HG03565 (cell line): ENCODE results near the gene KCNJ10.

Experiments
- ATAC-seq: cut with Tn5 transposase; IDR thresholded peaks from one replicate; pipeline ENCODE4 v1.9.1; 2021; ENCODE audit warnings: mild to moderate bottlenecking, moderate library complexity; ENCODE audit not compliant: unreplicated experiment

KCNJ10 gene

DNA sequence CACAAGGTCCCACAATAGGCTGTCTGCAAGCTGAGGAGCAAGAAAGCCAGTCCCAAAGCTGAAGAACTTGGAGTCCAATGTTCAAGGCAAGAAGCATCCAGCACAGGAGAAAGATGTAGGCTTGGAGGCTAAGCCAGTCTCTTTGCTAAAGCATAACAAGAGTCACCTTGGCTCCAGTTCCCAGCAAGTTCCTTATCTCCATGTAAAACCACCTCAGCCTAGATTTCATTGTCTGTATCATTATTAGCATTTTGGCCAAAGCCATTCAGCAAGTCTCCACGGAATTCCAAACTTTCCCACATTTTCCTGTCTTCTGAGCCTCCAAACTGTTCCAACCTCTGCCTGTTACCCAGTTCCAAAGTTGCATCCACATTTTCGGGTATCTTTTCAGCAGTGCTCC, 75.1 kb downstream of the KCNJ10 start:
- ATAC-seq, result no peak

DNA sequence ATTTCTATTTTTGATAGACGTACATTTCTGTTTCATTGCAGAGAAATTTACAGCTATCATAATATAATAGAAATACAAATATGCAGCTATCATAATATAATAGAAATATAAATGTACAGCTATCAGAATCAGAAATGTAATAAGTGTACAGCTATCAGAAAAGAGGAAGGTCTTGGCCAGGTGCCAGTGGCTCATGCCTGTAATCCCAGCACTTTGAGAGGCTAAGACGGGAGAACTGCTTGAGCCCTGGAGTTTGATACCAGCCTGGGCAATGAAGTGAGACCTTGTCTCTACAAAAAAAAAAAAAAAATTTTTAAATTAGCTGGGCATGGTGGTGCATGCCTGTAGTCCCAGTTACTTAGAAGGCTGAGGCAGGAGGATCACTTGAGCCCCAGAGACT, 76.0 kb downstream of the KCNJ10 start:
- ATAC-seq, result no peak

DNA sequence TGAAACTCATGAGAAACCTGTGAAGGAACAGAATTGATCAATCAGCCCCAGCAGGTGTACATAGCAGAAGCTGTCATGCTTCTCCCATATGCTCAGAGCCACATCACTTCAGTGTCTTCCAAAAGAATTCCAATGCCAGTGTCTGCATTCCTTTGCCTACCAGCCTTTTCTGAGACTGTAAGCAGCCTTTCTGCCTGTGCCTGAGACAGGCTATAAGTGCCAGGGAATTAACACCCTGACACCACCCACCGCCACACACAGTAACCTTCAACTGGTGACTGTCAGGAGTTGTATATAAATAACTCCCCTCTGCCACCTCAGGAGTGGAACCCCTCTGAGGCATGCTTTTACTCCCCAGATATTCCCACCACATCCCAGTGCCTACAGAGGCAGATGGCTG, 77.8 kb downstream of the KCNJ10 start:
- no peak for ATAC-seq

DNA sequence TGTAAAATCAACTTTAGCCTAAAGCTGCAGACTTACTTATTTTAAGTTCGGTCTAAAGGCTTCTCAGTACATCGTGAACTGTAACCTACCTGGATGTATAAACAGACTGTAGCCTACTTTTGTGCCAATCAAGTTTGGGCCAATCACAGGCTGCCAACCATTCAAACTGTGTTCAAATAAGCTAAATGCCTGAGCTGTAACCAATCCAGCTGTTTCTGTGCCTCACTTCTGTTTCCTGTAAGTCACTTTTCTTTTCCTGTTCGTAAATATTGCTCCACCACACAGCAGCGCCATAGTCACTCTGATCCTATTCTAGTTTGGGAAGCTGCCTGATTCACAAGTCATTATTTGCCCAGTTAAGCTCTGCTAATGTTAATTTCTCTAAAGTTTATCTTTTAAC, 78.4 kb downstream of the KCNJ10 start:
- no peak for ATAC-seq

DNA sequence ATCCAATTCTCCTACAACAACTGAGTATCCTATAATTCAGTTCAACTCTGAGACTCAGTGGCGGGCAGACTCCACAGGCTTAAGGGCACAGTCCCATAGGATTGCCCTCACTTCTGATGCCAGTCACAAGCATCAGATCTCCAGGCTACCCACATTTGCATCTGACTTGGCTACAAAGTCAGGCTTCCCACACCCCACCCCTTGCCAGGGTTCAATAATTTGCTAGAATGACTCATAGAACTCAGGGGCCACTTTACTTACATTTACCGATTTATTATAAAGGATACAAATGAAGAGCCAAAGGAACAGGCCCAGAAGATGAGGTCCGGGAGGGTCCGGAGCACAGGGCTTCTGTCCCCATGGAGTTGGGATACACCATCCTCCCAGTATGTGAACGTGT, 80.0 kb downstream of the KCNJ10 start:
- no peak for ATAC-seq

DNA sequence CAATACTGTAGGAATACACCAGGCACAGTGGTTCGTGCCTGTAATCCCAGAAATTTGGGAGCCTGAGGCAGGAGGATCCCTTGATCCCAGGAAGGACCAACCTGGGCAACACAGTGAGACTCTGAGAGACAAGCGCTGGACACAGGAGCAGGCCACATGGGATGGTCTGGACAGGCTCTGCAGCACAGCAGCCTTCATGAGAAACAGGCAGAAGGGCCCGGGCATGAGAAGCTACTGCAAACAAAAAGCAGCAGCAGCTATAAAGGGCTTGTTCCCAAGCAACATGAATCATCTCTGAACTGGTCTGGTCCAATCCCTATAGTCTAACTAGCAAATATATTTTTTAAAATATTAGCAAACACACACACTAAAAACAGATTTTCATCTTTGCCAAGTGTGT, 80.4 kb downstream of the KCNJ10 start:
- no peak for ATAC-seq

DNA sequence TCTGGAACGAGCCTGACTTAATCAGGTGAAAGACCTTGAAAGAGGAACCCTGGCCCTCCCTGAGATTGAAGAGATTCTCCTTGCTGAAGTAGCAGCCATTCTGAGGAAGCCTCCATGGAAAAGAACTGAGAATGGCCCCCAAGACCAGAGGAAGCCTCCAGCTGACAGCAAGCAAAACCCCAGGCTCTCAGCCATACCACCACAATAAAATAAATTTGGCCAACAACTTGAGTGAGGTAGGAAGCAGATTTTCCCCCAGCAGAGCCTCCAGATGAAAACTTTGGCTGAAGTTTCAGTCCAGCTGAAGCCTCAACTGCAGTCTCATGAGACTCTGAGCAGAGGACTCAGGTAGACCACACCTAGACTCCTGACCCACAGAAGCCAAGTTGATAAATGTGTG, 82.0 kb downstream of the KCNJ10 start:
- ATAC-seq, result no peak

DNA sequence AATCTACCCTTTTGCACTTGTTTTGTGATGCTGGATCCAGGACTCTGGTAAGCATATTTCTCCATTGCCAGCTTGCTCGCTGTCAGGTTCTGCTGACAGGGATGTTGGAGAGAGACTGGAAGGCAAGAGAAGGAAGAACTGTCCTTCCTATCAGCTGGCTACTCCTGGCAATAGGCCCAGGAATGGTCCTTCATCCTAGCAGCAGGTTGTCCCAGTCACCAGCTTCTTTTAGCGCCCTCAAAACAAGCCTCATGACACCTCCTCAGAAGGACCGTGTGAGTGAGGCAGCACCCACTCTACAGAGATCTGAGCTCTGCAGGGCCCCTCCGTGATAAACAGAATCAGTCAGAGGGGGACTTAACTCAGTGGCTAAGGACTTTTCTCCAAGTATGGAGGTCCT, 82.8 kb downstream of the KCNJ10 start:
- ATAC-seq, result no peak

DNA sequence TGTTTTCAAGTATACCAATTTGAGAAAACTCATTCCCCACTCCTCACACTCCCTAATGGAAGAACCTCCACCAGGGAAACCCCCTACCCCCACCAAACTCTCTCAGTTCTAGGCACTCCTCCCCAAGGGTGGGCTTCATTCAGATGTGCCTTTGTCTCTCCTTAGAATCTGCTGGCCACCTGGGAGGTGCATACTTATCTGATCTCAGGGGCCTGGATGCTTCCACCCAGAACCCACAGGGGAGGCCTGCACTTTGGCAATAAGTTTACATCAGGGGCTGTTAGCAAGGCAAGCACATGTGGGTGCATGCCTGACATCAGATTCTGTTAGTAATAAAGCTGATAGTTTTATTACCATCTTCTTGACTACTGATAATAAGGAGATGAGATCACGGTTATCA, 83.4 kb downstream of the KCNJ10 start:
- no peak for ATAC-seq

DNA sequence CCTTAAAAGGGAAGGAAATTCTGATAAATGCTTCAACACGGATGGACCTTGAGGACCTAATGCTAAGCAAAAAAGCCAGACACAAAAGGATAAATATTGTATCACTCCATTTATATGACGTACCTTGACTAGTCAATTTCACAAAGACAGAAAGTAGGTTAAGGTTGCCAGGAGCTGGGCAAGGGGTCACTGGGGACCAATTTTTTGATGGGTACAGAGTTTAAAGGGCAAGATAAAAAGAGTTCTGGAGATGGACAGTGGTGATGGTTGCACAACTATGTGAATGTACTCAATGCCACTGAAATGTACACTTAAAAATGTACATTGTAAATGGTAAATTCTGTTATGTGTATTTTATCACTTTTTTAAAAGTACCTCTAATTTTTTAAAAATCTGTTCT, 83.9 kb downstream of the KCNJ10 start:
- ATAC-seq, result no peak

DNA sequence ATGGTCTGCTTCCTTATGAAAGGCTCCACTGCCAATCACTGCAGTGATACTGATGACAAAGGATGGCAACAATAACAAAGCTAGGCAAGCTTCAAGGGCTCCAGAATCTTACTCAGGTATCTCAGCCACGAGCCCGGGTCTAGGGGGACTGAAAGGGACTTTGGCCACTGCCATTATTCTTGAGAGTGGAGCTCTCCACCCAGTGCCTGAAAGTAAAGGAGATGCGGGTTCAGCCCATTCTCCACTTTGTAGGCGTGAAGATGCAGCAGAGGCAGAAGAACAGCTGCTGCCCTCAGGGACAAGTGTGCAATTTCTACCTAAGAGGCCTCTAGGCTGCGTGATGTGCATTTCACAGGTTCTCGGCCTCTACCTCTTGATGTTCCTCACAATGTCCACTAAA, 84.5 kb downstream of the KCNJ10 start:
- no peak for ATAC-seq

DNA sequence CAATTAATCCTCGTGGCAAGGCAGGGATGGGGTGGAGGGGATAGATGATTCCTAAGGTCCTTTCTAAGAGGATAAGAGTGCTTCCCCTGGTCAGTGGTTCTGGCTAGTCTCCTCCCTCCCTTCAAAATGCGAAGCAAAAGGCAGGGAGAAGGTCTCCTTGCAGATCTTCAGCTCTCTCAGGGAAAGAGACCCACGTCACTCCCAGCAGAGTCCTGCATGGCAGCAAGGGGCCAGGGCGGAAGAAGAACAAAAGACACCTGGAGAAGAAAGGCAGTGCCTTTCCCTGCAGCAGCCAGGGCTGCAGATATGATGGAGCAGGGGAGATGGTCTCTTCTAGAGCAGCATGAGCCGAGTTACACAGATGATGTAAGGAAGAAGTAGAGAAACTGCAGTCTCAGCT, 86.3 kb downstream of the KCNJ10 start:
- no peak for ATAC-seq

DNA sequence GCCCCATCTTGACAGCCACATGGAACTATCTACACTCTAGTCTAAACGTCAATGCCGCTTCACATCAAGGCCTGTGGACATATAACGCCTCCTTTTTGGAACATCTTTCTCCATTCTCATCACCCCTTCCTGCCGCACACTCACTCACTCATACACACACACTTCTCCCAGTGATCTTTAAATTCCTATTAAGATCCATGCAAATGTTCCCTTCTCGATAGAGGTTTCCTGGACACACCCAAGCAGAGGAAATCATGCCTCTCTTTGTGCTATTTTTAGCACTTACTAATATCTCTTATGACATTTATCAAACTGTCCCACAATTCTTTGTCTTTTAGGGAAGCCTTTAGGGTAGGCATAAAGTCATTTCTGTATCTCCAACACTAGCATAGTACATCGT, 87.7 kb downstream of the KCNJ10 start:
- ATAC-seq, result no peak

DNA sequence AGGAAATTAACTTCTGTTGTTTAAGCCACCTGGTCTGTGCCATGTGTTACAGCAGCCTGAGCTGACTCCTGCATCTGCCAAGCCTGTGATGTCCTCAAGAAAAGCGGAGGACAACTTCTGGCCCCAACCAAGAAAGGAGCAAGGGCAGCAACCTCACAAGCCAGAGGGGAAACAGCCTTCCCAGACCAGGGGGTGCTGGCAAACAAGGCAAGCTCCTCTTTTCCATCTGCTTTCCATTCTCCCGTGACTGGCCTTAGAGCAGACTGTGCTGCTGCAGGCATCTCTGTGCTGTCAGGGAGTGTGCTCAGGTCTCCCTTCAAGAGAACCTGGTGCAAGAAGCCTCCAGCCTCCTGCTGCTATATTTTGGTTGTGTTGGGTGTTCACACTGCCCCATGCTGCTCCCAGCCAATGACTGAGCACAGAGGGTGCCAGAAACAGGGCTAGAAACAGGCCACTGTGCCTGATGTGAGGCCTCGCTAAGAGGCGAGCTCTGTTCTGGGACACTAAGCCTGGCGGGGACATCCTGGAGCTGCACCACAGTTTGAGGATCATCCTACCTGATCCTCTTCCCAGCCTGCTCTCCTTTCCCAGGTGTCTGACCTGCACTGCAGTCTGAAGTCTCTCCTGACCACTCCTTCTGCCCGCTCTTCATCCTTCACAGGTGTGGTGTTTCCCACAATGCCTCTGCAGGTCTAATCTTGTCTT, 88.5 kb downstream of the KCNJ10 start:
- ATAC-seq, result no peak

DNA sequence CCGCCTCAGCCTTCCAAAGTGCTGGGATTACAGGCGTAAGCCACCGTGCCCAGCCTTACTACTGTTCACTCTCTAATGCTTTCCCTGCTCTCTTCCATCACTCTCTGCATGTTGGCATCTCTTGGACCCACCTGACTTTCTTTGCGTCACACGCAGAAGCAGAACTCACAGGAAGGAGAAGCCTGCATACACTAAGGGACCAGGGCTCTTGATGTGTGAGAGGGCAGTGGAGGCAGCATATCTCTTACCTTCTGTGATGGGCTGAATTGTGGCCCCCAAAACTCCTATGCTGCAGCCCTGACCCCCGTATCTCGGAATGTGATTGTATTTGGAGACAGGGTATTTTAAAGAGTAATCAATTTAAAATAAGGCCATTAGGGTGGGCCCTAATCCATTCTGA, 89.2 kb downstream of the KCNJ10 start:
- ATAC-seq, result no peak

DNA sequence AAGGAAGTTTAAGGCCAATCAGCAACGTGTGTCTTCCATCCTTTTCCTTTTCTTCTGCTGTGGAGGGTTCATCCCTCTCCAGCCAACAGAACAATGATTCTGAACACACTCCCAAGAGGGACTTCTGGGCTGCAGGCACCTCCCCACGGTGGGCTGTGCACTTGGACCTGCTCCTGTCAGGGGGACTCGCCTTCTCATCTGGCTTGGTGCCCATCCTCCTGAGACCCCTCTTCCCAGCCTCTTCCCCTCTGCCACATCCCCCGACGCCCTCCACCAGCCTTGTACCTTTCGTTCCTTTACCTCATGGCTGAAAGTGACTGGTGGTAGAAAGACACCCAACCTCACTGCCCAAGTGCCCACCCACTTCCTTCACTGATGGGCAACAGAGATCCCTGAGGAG, 89.9 kb downstream of the KCNJ10 start:
- ATAC-seq, result no peak

DNA sequence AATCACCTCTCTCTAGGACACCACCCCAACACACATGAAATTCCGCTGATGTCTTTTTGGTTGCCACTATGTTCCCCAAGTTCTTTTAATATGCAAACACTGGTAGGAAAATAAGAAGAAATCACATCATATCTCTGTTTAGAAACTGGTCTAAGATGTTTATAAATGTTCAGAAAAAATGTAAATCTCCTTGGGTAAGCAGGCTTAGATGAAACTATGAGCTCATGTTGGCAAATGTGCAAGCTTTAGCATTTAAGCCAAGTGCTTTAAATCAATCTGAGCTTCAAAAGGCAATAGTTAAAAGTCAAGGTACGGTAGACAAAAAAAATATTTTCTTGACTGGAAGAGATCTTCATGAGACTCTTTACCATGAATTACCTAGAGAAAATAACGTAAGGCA, 90.7 kb downstream of the KCNJ10 start:
- no peak for ATAC-seq

DNA sequence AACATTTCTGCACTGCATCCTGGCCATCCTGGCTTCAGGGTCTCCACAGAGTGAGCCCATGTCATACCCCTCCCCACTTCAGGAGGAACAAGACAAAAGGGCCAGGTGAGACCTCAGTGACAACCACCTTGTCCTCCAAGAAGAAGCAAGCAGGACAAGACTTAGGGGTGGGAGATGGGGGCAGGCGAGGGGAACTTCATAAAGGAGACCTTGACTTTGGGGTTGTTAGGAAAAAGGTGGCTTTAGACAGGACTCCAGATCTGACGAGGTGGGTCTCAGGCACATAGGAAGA, 91.9 kb downstream of the KCNJ10 start:
- ATAC-seq, result no peak

DNA sequence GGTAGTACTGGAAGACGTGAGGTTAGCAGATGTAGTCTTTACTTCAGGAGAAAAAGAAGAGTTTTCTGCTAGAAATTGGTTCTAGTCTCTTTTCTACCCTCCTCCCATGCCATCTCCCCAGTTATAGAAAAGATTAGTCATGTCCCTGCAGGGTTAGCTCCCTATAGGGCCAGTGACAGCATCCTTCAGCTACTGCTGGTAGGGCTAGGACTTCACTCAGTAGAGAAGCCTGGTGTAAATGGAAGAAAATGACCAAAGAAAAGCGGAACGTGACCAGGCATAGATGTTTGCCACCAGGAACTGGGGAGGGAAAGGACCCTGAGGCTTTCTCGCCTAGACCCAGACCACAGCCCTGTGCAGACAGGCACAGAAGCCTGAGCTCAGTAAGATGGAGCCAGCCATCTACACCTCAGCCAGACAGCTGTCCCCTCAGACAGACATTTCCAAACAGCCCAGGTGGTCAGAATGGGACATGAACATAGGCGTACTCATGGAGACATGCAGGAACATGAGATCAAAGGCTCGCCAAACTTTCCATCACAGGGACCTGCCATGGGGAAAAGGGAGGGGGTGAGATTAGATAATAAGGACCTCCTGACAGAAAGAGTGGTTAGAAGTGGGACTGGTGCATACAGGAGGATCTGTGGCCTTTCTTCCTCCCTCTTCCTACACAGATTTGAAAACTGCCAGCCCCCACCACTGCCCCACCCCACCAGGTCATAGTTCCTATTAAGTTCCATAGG, 92.4 kb downstream of the KCNJ10 start:
- no peak for ATAC-seq

DNA sequence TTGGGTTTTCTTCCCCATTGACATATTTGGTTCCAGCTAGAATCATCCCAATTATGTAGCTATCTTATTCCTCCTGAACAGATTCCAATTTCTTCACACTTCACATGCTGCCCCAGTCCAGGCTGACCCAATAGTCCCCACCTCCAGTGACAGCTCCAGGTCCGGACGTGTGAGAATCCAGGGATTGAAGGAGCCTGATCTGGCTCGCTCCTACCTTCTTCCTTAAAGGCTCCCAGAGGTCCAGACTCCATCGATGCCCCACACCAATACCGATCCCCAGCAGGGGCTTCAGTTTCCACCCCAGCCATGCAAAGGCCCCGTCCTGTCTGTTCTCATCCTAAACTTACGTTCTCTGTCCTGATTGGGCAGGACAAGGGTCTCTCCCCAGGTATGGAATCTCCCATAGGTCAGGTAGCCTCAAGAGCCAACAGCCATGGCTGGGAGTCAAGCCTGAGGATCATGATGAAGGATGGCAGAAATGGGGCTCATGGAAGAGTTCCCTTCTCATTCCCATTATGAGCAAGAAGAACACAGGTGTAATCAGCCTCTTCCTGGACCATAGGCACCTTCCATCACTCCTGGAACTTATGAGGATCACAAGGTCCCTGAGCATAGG, 95.5 kb downstream of the KCNJ10 start:
- no peak for ATAC-seq

DNA sequence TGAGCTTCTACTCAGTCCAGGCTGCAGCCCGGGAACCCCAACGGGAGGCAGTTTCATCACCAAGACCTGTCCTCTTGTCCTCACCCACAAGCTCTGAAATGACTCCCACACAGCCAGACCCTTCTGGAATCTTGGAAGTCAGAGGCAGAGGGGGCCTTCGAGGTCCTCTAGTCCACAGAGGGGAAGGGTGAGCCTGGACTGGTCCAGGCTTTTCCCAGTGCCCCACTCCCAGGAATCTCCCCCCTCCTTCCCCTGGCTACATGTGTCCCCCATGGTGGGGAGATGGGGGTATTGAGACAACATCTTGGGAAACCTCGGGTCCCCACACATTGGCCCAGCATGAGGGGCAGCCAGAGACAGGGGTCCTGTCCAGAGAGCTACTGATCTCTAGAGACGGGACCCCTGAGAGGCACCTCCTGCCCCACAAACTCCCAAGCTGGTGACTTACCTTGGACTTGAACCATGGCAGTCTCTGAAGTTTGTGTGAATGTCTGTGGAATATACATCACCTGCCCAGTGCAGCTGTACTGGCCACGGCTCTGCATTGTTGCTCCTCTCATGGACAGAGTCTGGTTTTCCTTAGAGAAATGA, 96.5 kb downstream of the KCNJ10 start:
- no peak for ATAC-seq
